Thyroid gland (tissue), 4 donors: ENCODE results near the gene LYZL2. TPM values are rescaled to one million over a fixed set of nuclear protein-coding genes. Genes with fewer than 3 reads are reported as not detected.
"Not testable (repeated sequence)": the region's sequence is repeated elsewhere in the genome, so short reads cannot be mapped to it uniquely, and the experiment has no call there.

Experiments used
- DNase-seq, 2 donors: peaks; one replicate each; pipeline ENCODE4 v3.0.0-alpha.2; 2019
- H3K27ac ChIP-seq, 3 donors: fragments of 200-600 bp; sonication (generic); 1 replicate in 2 of 3; 2 replicates in 1 of 3; pipeline ENCODE4 v1.5.1; 2016 to 2019; ENCODE audit warnings: mild to moderate bottlenecking in 1 of 3, moderate library complexity in 1 of 3
- H3K27me3 ChIP-seq: fragments of 200-600 bp; sonication (generic); one replicate; pipeline ENCODE4 v1.5.1; 2019
- H3K36me3 ChIP-seq, 2 donors: fragments of 200-600 bp; sonication (generic); one replicate each; pipeline ENCODE4 v1.5.1; 2016 to 2019
- H3K4me1 ChIP-seq, 2 donors: fragments of 200-600 bp; sonication (generic); one replicate each; pipeline ENCODE4 v1.5.1; 2017 to 2019
- H3K4me3 ChIP-seq, 3 donors: fragments of 200-600 bp; sonication (generic); replicated peaks in 1 of 3; 1 replicate in 2 of 3; 2 replicates in 1 of 3; pipeline ENCODE4 v1.5.1; 2016; ENCODE audit warnings: mild to moderate bottlenecking in 1 of 3
- H3K9me3 ChIP-seq: fragments of 200-600 bp; sonication (generic); one replicate; pipeline ENCODE4 v1.5.1; 2017
- POLR2A ChIP-seq, 2 donors: fragments of 450-650 bp; IDR thresholded peaks; one replicate each; pipeline ENCODE4 v1.6.1; 2017; ENCODE audit warnings: antibody characterized with exemption in 2 of 2, mild to moderate bottlenecking in 2 of 2, moderate library complexity in 1 of 2
- WGBS, 2 donors: methylation state at CpG; one replicate each; pipeline ENCODE4 v1.1.5; 2017; 5-methylcytosine and 5-hydroxymethylcytosine counted together
- intact Hi-C: fragments of 100-400 bp; cut with DNase I; formaldehyde crosslinking; loops from one replicate; pipeline ENCODE4 v1.15.1; 2023
- total RNA-seq, 4 donors: library from RNA; depleted of rRNA; stranded (reverse); fragments of >200 nt; gene quantifications; one replicate each; pipeline ENCODE4 v1.2.3, GENCODE V29; 2016
- TF ChIP-seq, protein P1 (sequence below), 6 experiments: fragments of 200-600 bp in 3 of 6; fragments of 450-650 bp in 3 of 6; sonication (generic) in 3 of 6; IDR thresholded peaks; one replicate each; pipeline ENCODE4 v1.5.1; 2016 to 2019; ENCODE audit warnings: antibody characterized with exemption in 6 of 6, mild to moderate bottlenecking in 2 of 6, inconsistent platforms in 1 of 6, moderate library complexity in 1 of 6

LYZL2 gene
- total RNA-seq, 4 donors from 2014 or later = not detected

DNA sequence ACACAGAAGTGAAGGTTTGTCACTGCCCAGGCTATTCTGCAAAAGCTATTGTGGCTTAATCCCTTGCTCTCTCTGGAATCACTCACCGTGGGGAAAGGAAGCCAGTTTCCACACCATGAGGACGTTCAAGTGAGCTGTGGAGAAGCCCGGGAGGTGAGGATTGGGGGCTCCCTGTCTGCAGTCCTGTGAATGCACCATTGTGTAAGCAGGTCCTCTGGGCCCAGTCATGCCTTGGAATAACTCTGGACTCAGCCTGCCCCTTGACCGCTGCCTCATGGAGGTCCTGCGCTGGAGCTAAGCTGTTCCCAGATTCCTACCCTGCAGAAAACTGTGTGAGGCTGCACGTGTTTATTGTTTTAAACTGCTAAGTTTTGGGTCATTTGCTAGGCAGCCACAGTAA lies 33.5 kb downstream of the LYZL2 start:
- H3K4me3 ChIP-seq = no peak overlapping the region

DNA sequence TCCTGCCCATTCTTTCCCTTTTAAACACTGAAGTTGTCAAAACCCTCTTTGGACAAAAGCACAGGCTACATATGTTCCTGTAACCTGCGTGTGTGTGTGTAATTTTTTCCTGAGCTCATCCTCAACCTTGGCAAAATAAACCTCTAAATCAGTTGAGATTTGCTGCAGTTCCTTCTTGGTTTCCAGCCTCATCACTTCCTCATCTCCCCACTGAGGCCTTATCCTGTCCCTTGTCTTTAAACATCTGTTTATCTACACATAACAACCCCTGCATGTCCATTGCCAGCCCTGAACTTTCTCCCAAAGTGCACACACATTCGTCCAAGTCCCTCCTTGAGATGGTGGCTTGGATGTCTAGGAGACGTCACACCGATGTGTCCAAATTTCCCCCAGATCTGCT lies 35.5 kb downstream of the LYZL2 start:
- no peaks in the 10 kb centered on the region for H3K4me1 ChIP-seq
- no peak for TF ChIP-seq POLR2A (IDR thresholded peaks at IDR 0.05)
- TF ChIP-seq, protein P1, sequence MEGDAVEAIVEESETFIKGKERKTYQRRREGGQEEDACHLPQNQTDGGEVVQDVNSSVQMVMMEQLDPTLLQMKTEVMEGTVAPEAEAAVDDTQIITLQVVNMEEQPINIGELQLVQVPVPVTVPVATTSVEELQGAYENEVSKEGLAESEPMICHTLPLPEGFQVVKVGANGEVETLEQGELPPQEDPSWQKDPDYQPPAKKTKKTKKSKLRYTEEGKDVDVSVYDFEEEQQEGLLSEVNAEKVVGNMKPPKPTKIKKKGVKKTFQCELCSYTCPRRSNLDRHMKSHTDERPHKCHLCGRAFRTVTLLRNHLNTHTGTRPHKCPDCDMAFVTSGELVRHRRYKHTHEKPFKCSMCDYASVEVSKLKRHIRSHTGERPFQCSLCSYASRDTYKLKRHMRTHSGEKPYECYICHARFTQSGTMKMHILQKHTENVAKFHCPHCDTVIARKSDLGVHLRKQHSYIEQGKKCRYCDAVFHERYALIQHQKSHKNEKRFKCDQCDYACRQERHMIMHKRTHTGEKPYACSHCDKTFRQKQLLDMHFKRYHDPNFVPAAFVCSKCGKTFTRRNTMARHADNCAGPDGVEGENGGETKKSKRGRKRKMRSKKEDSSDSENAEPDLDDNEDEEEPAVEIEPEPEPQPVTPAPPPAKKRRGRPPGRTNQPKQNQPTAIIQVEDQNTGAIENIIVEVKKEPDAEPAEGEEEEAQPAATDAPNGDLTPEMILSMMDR (IDR thresholded peaks at IDR 0.05) = no peak
- intact Hi-C loops = loop anchor here (5.0 kb wide), 2 partner anchors 57 to 182 kb away; no protein-coding TSS in a partner anchor
- H3K27ac ChIP-seq = no peak overlapping the region
- H3K36me3 ChIP-seq = no peaks in the 10 kb centered on the region
- DNase-seq = no peak
- no peaks in the 10 kb centered on the region for H3K27me3 ChIP-seq
- H3K4me3 ChIP-seq = no peak overlapping the region
- WGBS, 2 donors = 76 to 85% methylated on average over 4 of the region's 4 CpGs
- no peaks in the 10 kb centered on the region for H3K9me3 ChIP-seq

More for the DNA sequence above, 33.5 kb downstream of the LYZL2 start:
- Histone ChIP-seq H3K27me3 (no peaks in the 10 kb centered on the region), H3K9me3 (no peaks in the 10 kb centered on the region), H3K27ac (no peak overlapping the region), H3K4me1 (no peaks in the 10 kb centered on the region), H3K36me3 (no peaks in the 10 kb centered on the region)
- no peak for TF ChIP-seq POLR2A (IDR thresholded peaks at IDR 0.05)
- TF ChIP-seq, protein P1 (IDR thresholded peaks at IDR 0.05) = no peak
- no peak for DNase-seq
- intact Hi-C loops = no loop called here
- whole genome bisulfite sequencing, 2 donors = 35 to 43% methylated on average over 6 of the region's 6 CpGs

DNA sequence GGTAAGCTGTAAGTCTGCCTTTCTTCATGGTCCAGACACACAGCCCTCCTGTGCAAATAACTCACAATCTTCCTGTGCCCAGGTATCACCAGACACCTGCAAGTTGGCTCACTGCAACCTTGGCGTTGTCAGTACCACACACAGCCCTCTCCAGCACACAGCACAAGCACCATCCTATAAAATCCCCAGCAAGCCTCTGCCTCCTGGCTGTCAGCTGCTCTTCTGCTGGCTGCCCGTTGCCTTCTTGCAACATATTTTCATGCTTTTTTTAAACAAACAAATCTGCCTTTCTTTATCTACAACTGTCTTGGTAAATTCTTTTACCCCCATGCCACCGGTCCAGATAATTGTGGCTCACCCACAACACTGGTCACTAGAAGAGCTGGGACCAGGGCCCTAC lies 36.8 kb downstream of the LYZL2 start:
- not testable (repeated sequence) for H3K27me3 ChIP-seq, H3K27ac ChIP-seq, H3K9me3 ChIP-seq, H3K4me3 ChIP-seq, H3K4me1 ChIP-seq, DNase-seq, H3K36me3 ChIP-seq
- 61 to 76% methylated on average over 3 of the region's 3 CpGs for WGBS, 2 donors
- intact Hi-C loops = loop anchor here (2.0 to 5.0 kb wide), 3 partner anchors 55 to 202 kb away; no protein-coding TSS in a partner anchor

DNA sequence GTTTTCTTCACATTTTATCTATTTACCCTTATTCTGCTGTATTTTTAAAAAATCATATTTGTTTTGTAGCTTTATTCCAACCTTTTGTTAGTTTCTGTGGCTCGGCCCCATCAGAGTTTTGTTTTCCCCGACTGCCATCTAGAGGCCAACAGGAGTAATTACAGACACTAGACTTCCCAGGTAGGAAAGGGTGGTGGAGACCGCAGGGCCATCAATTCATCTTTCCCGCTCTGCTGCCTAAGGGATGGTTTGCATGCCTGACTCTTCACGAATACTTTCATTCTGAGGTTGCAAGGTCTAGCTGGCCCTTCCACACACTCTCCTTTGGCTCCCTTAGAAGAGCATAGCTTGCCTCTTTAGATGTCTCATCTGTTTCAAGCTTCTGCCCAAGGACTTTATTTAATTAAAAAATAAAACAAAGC lies 38.3 kb downstream of the LYZL2 start:
- Histone ChIP-seq H3K9me3 (no peaks in the 10 kb centered on the region), H3K4me3 (no peak overlapping the region), H3K36me3 (no peaks in the 10 kb centered on the region), H3K27me3 (no peaks in the 10 kb centered on the region), H3K27ac (no peak overlapping the region), H3K4me1 (no peaks in the 10 kb centered on the region)
- peak; percentile 25 to 34 for DNase-seq
- TF ChIP-seq POLR2A (IDR thresholded peaks at IDR 0.05) = no peak
- TF ChIP-seq, protein P1 (IDR thresholded peaks at IDR 0.05) = peak; percentile 63 to 85 (median 71)
- intact Hi-C loops = loop anchor here (5.0 kb wide), 2 partner anchors 54 to 179 kb away; no protein-coding TSS in a partner anchor
- 2 to 5% methylated on average over 5 of the region's 5 CpGs for WGBS, 2 donors

DNA sequence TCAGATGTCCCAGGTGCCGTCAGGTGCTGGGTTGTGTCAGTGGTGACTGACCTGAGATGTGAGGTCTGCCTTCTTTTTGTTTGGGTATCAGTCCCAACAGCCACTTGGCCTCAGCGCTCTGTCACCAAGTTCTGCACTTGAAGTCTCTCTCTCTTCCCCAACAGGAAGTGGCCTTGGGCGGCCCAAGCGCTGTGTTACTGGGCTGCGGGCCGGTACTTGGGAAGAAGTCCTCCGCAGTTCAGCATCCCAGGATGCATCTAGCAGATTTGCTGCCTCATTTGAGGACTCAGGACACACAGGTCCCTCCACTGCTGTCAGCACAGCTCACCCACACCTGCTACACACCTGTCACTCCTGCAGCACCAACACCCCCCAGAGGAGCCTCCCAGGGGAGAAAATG lies 40.1 kb downstream of the LYZL2 start:
- intact Hi-C loops = no loop called here
- no peaks in the 10 kb centered on the region for H3K4me1 ChIP-seq
- no peak overlapping the region for H3K4me3 ChIP-seq
- H3K27ac ChIP-seq = no peak overlapping the region
- TF ChIP-seq POLR2A (IDR thresholded peaks at IDR 0.05) = no peak
- TF ChIP-seq, protein P1 (IDR thresholded peaks at IDR 0.05) = no peak
- H3K27me3 ChIP-seq = no peaks in the 10 kb centered on the region
- WGBS, 2 donors = 21 to 36% methylated on average over 7 of the region's 7 CpGs
- DNase-seq = peak; percentile 35 to 41
- no peaks in the 10 kb centered on the region for H3K36me3 ChIP-seq
- no peaks in the 10 kb centered on the region for H3K9me3 ChIP-seq
